GM19324 (cell line): ENCODE results near the gene SLC26A11.
"Not testable (repeated sequence)": the region's sequence is repeated elsewhere in the genome, so short reads cannot be mapped to it uniquely, and the experiment has no call there.

ENCODE experiments used
- ATAC-seq: cut with Tn5 transposase; IDR thresholded peaks from one replicate; pipeline ENCODE4 v1.9.1; 2021; ENCODE audit warnings: mild to moderate bottlenecking, moderate library complexity; ENCODE audit not compliant: unreplicated experiment, low FRiP score

Gene SLC26A11

DNA sequence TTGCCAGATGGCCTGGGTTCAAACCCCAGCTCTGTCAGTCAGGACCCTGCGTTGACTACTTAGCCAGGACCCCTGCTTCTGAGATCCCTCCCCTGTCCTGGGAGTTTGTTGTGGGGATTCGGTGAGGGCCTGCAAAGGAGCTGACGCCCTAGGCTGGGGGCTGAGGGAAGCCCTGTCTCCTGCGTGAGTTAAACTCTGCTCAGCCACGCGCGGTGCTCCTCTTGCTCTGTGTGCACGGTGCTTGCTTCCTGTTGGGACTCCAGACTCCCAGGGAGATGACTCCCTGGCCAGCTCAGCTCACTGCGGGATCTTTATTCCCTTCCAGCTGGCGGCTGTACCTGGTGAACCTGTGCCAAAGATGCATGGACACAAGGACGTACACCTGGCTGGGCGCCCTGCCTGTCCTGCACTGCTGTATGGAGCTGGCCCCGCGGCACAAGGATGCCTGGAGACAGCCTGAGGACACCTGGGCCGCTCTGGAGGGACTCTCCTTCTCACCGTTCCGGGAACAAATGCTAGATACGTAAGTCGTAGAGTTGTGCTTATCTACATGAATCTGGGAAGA, 77.9 kb downstream of the SLC26A11 start:
- ATAC-seq, result no peak

DNA sequence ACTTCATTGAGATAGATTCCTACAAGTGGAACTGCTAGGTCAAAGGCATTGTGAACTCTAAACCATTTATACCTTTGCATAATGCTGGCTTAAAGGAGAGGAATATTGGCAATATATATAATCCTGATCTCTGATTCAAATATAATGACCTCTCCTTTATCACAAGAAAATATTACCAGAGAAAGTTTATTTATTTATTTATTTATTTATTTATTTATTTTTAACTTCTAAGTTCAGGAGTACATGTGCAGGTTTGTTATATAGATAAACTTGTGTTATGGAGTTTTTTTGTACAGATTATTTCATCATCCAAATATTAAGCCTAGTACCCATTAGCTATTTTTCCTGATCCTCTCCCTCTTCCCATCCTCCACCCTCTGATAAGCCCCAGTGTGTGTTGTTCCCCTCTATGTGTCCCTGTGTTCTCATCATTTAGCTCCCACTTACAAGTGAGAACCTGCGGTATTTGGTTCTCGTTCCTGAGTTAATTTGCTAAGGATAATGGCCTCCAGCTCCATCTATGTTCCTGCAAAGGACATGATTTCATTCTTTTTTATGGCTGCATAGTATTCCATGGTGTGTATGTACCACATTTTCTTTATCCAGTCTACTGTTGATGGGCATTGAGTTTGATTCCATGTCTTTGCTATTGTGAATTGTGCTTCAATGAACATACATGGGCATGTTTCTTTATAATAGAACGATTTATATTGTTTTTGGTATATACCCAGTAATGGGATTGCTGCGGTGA, 79.3 kb downstream of the SLC26A11 start:
- not testable (repeated sequence) for ATAC-seq

DNA sequence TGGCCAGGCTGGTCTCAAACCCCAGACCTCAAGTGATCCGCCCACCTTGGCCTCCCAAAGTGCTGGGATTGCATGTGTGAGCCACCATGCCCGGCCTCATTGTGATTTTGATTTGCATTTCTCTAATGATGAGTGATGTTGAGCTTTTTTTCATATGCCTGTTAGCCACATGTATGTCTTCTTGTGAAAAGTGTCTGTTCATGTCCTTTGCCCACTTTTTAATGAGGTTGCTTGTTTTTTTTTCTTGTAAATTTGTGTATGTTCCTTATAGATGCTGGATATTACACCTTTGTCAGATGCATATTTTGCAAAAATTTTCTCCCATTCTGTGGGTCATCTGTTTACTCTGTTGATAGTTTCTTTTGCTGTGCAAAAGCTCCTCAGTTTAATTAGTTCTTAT, 80.5 kb downstream of the SLC26A11 start:
- ATAC-seq, result not testable (repeated sequence)
